DND-41 (cell line): ENCODE data around the gene CISD3.
A peak's percentile ranks its signal among the peaks of the same experiment; 100 is the strongest.

ENCODE experiments used
- ATAC-seq: fragments of 200-7000 bp; cut with Tn5 transposase; 3 replicates; pipeline ENCODE4 v1.9.1; 2021; ENCODE audit warnings: low read depth; ENCODE audit not compliant: insufficient read depth
- DNase-seq: peaks from one replicate; pipeline ENCODE4 v3.0.0-alpha.2; 2020
- H2AFZ ChIP-seq: 2 replicates; pipeline ENCODE4 v1.6.0; 2012; ENCODE audit warnings: low read depth, low read length
- H3K27ac ChIP-seq: 2 replicates; pipeline ENCODE4 v1.5.1; 2012; ENCODE audit warnings: low read length, inconsistent platforms
- H3K27me3 ChIP-seq: fragments of 200-600 bp; sonication (generic); 2 replicates; pipeline ENCODE4 v1.6.0; 2012; ENCODE audit warnings: low read length, mild to moderate bottlenecking, inconsistent platforms; ENCODE audit not compliant: insufficient read depth, poor library complexity
- H3K36me3 ChIP-seq: 2 replicates; pipeline ENCODE4 v1.5.1; 2012; ENCODE audit warnings: low read length, inconsistent platforms; ENCODE audit not compliant: insufficient read depth
- H3K4me1 ChIP-seq: 2 replicates; pipeline ENCODE4 v1.5.1; 2012; ENCODE audit warnings: mild to moderate bottlenecking, low read length; ENCODE audit not compliant: insufficient read depth
- H3K4me2 ChIP-seq: 2 replicates; pipeline ENCODE4 v1.6.0; 2012; ENCODE audit warnings: mild to moderate bottlenecking, moderate library complexity, low read length, inconsistent platforms; ENCODE audit not compliant: insufficient read depth
- H3K4me3 ChIP-seq, 2 experiments: fragments of 200-600 bp in 1 of 2; shearing (Covaris generic) in 1 of 2; 2 replicates each; pipeline ENCODE4 v1.5.1; 2012 to 2016; ENCODE audit warnings: inconsistent platforms in 2 of 2, low read length in 2 of 2, mild to moderate bottlenecking in 2 of 2, low read depth in 1 of 2, moderate library complexity in 1 of 2
- H3K79me2 ChIP-seq: 2 replicates; pipeline ENCODE4 v1.6.0; 2012; ENCODE audit warnings: low read length, inconsistent platforms; ENCODE audit not compliant: insufficient read depth
- H3K9ac ChIP-seq: 2 replicates; pipeline ENCODE4 v1.6.0; 2012; ENCODE audit warnings: low read depth, mild to moderate bottlenecking, inconsistent platforms, low read length, moderate library complexity
- H3K9me3 ChIP-seq: 2 replicates; pipeline ENCODE4 v1.5.1; 2012; ENCODE audit warnings: low read length, moderate library complexity, mild to moderate bottlenecking, inconsistent platforms; ENCODE audit not compliant: insufficient read depth, severe bottlenecking
- H4K20me1 ChIP-seq: 2 replicates; pipeline ENCODE4 v1.6.0; 2012; ENCODE audit warnings: low read length; ENCODE audit not compliant: insufficient read depth
- CTCF ChIP-seq: IDR thresholded peaks from 2 replicates; pipeline ENCODE4 v1.5.1; 2012; ENCODE audit warnings: borderline replicate concordance, low read length, moderate library complexity, mild to moderate bottlenecking; ENCODE audit not compliant: poor library complexity, severe bottlenecking; ENCODE audit errors: extremely low read depth
- EZH2 ChIP-seq: IDR thresholded peaks from 3 replicates; pipeline ENCODE4 v1.6.1; 2012; ENCODE audit warnings: borderline replicate concordance, low read depth, mild to moderate bottlenecking, moderate library complexity, low read length, inconsistent platforms; ENCODE audit not compliant: severe bottlenecking

CISD3 gene

GRCh38 chr17:38733282-38733981, 3.3 kb downstream of the CISD3 start:
- H3K27me3 ChIP-seq, result no peaks in the 10 kb centered on the region
- ATAC-seq (no peak), DNase-seq (no peak)
- no peak overlapping the region for H3K4me3 ChIP-seq
- H4K20me1 ChIP-seq, result peaks cover 27% of the 10 kb centered on the region
- no peak overlapping the region for H3K27ac ChIP-seq
- peaks cover 52% of the 10 kb centered on the region for H3K4me1 ChIP-seq
- TF ChIP-seq CTCF (no peak), EZH2 (no peak)
- no peak overlapping the region for H3K4me2 ChIP-seq
- peaks cover 40% of the 10 kb centered on the region for H3K79me2 ChIP-seq
- no peaks in the 10 kb centered on the region for H3K9me3 ChIP-seq
- H3K36me3 ChIP-seq, result peaks cover 55% of the 10 kb centered on the region
- no peak overlapping the region for H2AFZ ChIP-seq
- H3K9ac ChIP-seq, result no peak overlapping the region

- peak; percentile 52 for DNase-seq
Observed at GRCh38 chr17:38733982-38734973, 4.1 kb downstream of the CISD3 start.

GRCh38 chr17:38735161-38735997, 5.2 kb downstream of the CISD3 start:
- Histone ChIP-seq H3K27ac (peak overlapping the region; percentile 37; the same call in 1 of the 2 replicates), H4K20me1 (peaks cover 37% of the 10 kb centered on the region), H3K4me2 (peak overlapping the region; percentile 6; the same call in 1 of the 2 replicates), H2AFZ (no peak overlapping the region), H3K4me1 (peaks cover 36% of the 10 kb centered on the region), H3K9me3 (no peaks in the 10 kb centered on the region), H3K36me3 (peaks cover 72% of the 10 kb centered on the region), H3K9ac (no peak overlapping the region), H3K79me2 (peaks cover 30% of the 10 kb centered on the region), H3K27me3 (no peaks in the 10 kb centered on the region), H3K4me3 (no peak overlapping the region)
- peak; percentile 62 for ATAC-seq
- TF ChIP-seq CTCF (peak; percentile 98), EZH2 (no peak)
- DNase-seq, result peak; percentile 81

More at GRCh38 chr17:38733982-38734973, 4.1 kb downstream of the CISD3 start:
- peaks cover 43% of the 10 kb centered on the region for H3K4me1 ChIP-seq
- no peaks in the 10 kb centered on the region for H3K9me3 ChIP-seq
- 0 out of 2 replicates have a peak overlapping the region, but pooled peaks have one; percentile 1 for H3K27ac ChIP-seq
- H3K27me3 ChIP-seq, result no peaks in the 10 kb centered on the region
- H3K4me3 ChIP-seq, result no peak overlapping the region
- no peak overlapping the region for H2AFZ ChIP-seq
- H4K20me1 ChIP-seq, result peaks cover 28% of the 10 kb centered on the region
- H3K79me2 ChIP-seq, result peaks cover 36% of the 10 kb centered on the region
- no peak overlapping the region for H3K9ac ChIP-seq
- TF ChIP-seq EZH2 (no peak), CTCF (peak; percentile 59)
- no peak overlapping the region for H3K4me2 ChIP-seq
- peak; percentile 15; the same call in 1 of the 3 replicates for ATAC-seq
- H3K36me3 ChIP-seq, result peaks cover 64% of the 10 kb centered on the region
